Vagina (tissue), 2 donors: Measurements from ENCODE around the gene PHLDB2. TPM values are rescaled to one million over a fixed set of nuclear protein-coding genes. Genes with fewer than 3 reads are reported as not detected.

Source experiments
- DNase-seq, 2 donors: peaks; one replicate each; pipeline ENCODE4 v3.0.0-alpha.2; 2017; ENCODE audit errors: extremely low spot score in 2 of 2
- H3K27ac ChIP-seq: fragments of 200-600 bp; sonication (generic); one replicate; pipeline ENCODE4 v1.5.1; 2019
- H3K27me3 ChIP-seq: fragments of 200-600 bp; sonication (generic); one replicate; pipeline ENCODE4 v1.5.1; 2019
- H3K36me3 ChIP-seq, 2 donors: fragments of 200-600 bp; sonication (generic); one replicate each; pipeline ENCODE4 v1.5.1; 2017 to 2019
- H3K4me1 ChIP-seq: fragments of 200-600 bp; sonication (generic); one replicate; pipeline ENCODE4 v1.5.1; 2019
- H3K4me3 ChIP-seq, 2 donors: fragments of 200-600 bp; sonication (generic); 1 replicate in 1 of 2; 2 replicates in 1 of 2; pipeline ENCODE4 v1.5.1; 2016 to 2019
- H3K9me3 ChIP-seq: fragments of 200-600 bp; sonication (generic); one replicate; pipeline ENCODE4 v1.5.1; 2019
- POLR2A ChIP-seq, 2 donors: fragments of 450-650 bp; IDR thresholded peaks; one replicate each; pipeline ENCODE4 v1.6.1; 2017; ENCODE audit warnings: antibody characterized with exemption in 2 of 2, mild to moderate bottlenecking in 2 of 2, moderate library complexity in 2 of 2
- POLR2AphosphoS5 ChIP-seq, 2 donors: sonication (generic); formaldehyde crosslinking; IDR thresholded peaks; one replicate each; pipeline ENCODE4 v1.9.0; 2017; ENCODE audit warnings: antibody characterized with exemption in 2 of 2, mild to moderate bottlenecking in 2 of 2, low read depth in 1 of 2; ENCODE audit not compliant: insufficient read depth in 1 of 2
- intact Hi-C: fragments of 100-400 bp; cut with DNase I; formaldehyde crosslinking; loops from one replicate; pipeline ENCODE4 v1.15.1; 2023
- total RNA-seq: library from RNA; depleted of rRNA; stranded (reverse); fragments of >200 nt; gene quantifications from one replicate; pipeline ENCODE4 v1.2.3, GENCODE V29; 2016
- TF ChIP-seq, protein P1 (sequence below), 3 experiments: fragments of 450-650 bp in 2 of 3; fragments of 200-600 bp in 1 of 3; sonication (generic) in 1 of 3; IDR thresholded peaks; one replicate each; pipeline ENCODE4 v1.5.1; 2017 to 2019; ENCODE audit warnings: antibody characterized with exemption in 3 of 3, mild to moderate bottlenecking in 2 of 3, moderate library complexity in 2 of 3

PHLDB2 gene
- total RNA-seq, 1 donor from 2014 or later: 66.8 TPM

GRCh38 chr3:111970376-111970775 lies 111.3 kb downstream of the PHLDB2 start:
- no peak overlapping the region for H3K27ac ChIP-seq
- H3K9me3 ChIP-seq: no peaks in the 10 kb centered on the region
- DNase-seq: no peak
- peaks cover 7% of the 10 kb centered on the region for H3K4me1 ChIP-seq
- H3K36me3 ChIP-seq: peaks cover 0 to 7% of the 10 kb centered on the region in 2 donors
- intact Hi-C loops: no loop called here
- no peak overlapping the region for H3K4me3 ChIP-seq
- TF ChIP-seq POLR2A (IDR thresholded peaks at IDR 0.05): no peak
- TF ChIP-seq POLR2AphosphoS5 (IDR thresholded peaks at IDR 0.05; ENCODE audit: insufficient read depth in 1 of 2, low read depth in 1 of 2): no peak
- TF ChIP-seq, protein P1, sequence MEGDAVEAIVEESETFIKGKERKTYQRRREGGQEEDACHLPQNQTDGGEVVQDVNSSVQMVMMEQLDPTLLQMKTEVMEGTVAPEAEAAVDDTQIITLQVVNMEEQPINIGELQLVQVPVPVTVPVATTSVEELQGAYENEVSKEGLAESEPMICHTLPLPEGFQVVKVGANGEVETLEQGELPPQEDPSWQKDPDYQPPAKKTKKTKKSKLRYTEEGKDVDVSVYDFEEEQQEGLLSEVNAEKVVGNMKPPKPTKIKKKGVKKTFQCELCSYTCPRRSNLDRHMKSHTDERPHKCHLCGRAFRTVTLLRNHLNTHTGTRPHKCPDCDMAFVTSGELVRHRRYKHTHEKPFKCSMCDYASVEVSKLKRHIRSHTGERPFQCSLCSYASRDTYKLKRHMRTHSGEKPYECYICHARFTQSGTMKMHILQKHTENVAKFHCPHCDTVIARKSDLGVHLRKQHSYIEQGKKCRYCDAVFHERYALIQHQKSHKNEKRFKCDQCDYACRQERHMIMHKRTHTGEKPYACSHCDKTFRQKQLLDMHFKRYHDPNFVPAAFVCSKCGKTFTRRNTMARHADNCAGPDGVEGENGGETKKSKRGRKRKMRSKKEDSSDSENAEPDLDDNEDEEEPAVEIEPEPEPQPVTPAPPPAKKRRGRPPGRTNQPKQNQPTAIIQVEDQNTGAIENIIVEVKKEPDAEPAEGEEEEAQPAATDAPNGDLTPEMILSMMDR (IDR thresholded peaks at IDR 0.05): no peak
- H3K27me3 ChIP-seq: no peaks in the 10 kb centered on the region

DNA sequence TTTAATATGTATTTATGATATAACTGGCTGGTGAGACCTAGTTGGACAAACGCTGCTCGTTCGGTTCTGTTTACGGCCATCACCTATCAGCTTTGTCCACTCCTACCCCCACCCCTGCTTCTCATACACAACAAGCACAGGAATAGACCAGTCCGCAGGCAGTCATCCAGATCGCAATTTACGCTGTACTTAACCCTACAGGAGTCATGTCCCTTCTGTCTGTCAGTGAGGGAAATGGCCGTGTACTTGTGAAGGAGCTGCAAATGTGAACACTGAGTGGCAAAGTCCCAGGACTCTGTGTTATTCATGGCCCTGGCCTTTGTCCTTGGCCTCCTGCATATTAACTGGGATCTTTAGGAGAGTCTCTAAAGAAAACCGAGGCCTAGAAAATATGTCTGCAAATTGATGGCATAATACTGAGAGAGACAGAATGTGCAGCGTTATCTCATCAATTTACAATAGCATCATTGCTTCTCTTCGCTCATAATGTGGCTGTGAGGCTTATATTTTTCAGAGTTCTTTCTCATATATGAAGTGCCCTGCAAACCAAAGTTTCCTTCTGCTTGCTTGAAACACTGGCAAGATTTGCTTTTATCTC lies 112.6 kb downstream of the PHLDB2 start:
- TF ChIP-seq POLR2AphosphoS5 (IDR thresholded peaks at IDR 0.05; ENCODE audit: insufficient read depth in 1 of 2, low read depth in 1 of 2) (no peak), POLR2A (IDR thresholded peaks at IDR 0.05) (no peak)
- TF ChIP-seq, protein P1 (IDR thresholded peaks at IDR 0.05): no peak
- H3K4me1 ChIP-seq: peaks cover 7% of the 10 kb centered on the region
- no peaks in the 10 kb centered on the region for H3K9me3 ChIP-seq
- H3K27me3 ChIP-seq: no peaks in the 10 kb centered on the region
- H3K27ac ChIP-seq: no peak overlapping the region
- DNase-seq: no peak
- H3K4me3 ChIP-seq: no peak overlapping the region
- H3K36me3 ChIP-seq: peaks cover 0 to 7% of the 10 kb centered on the region in 2 donors
- intact Hi-C loops: no loop called here

- no peak for DNase-seq
- H3K36me3 ChIP-seq: peaks cover 0 to 7% of the 10 kb centered on the region in 2 donors
- no peak overlapping the region for H3K27ac ChIP-seq
- intact Hi-C loops: no loop called here
- H3K4me3 ChIP-seq: no peak overlapping the region
- no peaks in the 10 kb centered on the region for H3K9me3 ChIP-seq
- TF ChIP-seq POLR2AphosphoS5 (IDR thresholded peaks at IDR 0.05; ENCODE audit: insufficient read depth in 1 of 2, low read depth in 1 of 2): no peak
- TF ChIP-seq POLR2A (IDR thresholded peaks at IDR 0.05): no peak
- TF ChIP-seq, protein P1 (IDR thresholded peaks at IDR 0.05): no peak
- no peaks in the 10 kb centered on the region for H3K4me1 ChIP-seq
- H3K27me3 ChIP-seq: no peaks in the 10 kb centered on the region
These were observed 113.8 kb downstream of the PHLDB2 start for GRCh38 chr3:111972891-111973290.

DNA sequence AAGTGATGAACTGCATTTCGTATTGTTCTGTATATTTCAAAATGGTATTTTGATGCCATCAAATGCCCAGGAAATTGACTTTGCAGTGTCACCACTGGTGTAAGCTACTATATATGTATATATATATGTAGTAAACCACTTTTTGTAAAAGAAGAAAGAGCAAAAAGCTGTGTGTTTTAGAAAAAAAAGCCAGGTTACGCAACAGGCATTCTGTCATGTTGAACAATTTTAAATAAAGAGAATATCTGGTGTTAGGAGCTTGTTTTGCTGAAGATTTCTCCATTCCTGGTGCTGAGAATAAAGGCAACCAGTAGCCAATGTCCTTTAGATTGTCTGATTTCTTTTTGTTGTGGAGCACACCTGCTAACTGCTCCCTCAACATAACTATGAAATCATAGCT lies 116.1 kb downstream of the PHLDB2 start:
- no peak overlapping the region for H3K27ac ChIP-seq
- DNase-seq: no peak
- TF ChIP-seq, protein P1 (IDR thresholded peaks at IDR 0.05): no peak
- TF ChIP-seq POLR2A (IDR thresholded peaks at IDR 0.05) (no peak), POLR2AphosphoS5 (IDR thresholded peaks at IDR 0.05; ENCODE audit: insufficient read depth in 1 of 2, low read depth in 1 of 2) (no peak)
- H3K36me3 ChIP-seq: no peaks in the 10 kb centered on the region
- no peaks in the 10 kb centered on the region for H3K27me3 ChIP-seq
- no peak overlapping the region for H3K4me3 ChIP-seq
- intact Hi-C loops: no loop called here
- peaks cover 9% of the 10 kb centered on the region for H3K4me1 ChIP-seq
- H3K9me3 ChIP-seq: no peaks in the 10 kb centered on the region

GRCh38 chr3:111976254-111976653 lies 117.2 kb downstream of the PHLDB2 start:
- Histone ChIP-seq H3K27ac (no peak overlapping the region), H3K36me3 (no peaks in the 10 kb centered on the region), H3K9me3 (no peaks in the 10 kb centered on the region), H3K27me3 (no peaks in the 10 kb centered on the region), H3K4me1 (peaks cover 20% of the 10 kb centered on the region), H3K4me3 (no peak overlapping the region)
- TF ChIP-seq POLR2A (IDR thresholded peaks at IDR 0.05) (no peak), POLR2AphosphoS5 (IDR thresholded peaks at IDR 0.05; ENCODE audit: insufficient read depth in 1 of 2, low read depth in 1 of 2) (no peak)
- TF ChIP-seq, protein P1 (IDR thresholded peaks at IDR 0.05): no peak
- intact Hi-C loops: no loop called here
- no peak for DNase-seq
